K562 (cell line): Measurements from ENCODE around the gene PRPSAP2. TPM values are rescaled to one million over a fixed set of nuclear protein-coding genes. Genes with fewer than 3 reads are reported as not detected.

Source experiments
- ATAC-seq: fragments of 200-7000 bp; cut with Tn5 transposase; 3 replicates; pipeline ENCODE4 v1.9.1; 2020; ENCODE audit warnings: moderate library complexity
- BruUV-seq: library from RNA; stranded (reverse); fragments of 400-500 nt; replicated peaks from 2 replicates; lab custom pipeline; 2021; lab: Mats Ljungman, UMichigan
- CTCF ChIA-PET: fragments of 300-600 bp; formaldehyde crosslinking; extraction: SDS; loops from one replicate; lab custom pipeline; 2021; ENCODE audit warnings: low intra/inter-chr PET ratio; lab: Yijun Ruan, JAX
- POLR2A ChIA-PET: fragments of 300-600, 350-650 bp; sonication (Branson Sonifier 250); formaldehyde crosslinking; extraction: SDS; loops from one replicate; lab custom pipeline; 2021; ENCODE audit warnings: antibody characterized with exemption, inconsistent platforms; lab: Yijun Ruan, JAX
- DNase-seq, 4 experiments: peaks; one replicate each; pipeline versions ENCODE4 v3.0.0 to v3.0.0-alpha.2; 2011 to 2018; ENCODE audit warnings: low spot score in 3 of 4, mixed read lengths in 3 of 4; ENCODE audit errors: extremely low read depth in 1 of 4
- FAIRE-seq: peaks from 2 replicates; lab custom pipeline; 2011; peaks lifted over from hg19 to GRCh38; lab: Jason Lieb, UNC
- H2AFZ ChIP-seq: 2 replicates; pipeline ENCODE4 v1.6.0; 2011; ENCODE audit warnings: low read depth, low read length, control low read depth, inconsistent platforms
- H3K27ac ChIP-seq: fragments of 200-600 bp; 3 replicates; pipeline ENCODE4 v1.8.0; 2011; ENCODE audit warnings: low read depth, mild to moderate bottlenecking, control low read depth, inconsistent platforms, low read length, moderate library complexity, mixed read lengths; ENCODE audit errors: extremely low read depth
- H3K27me3 ChIP-seq, 2 experiments: fragments of 300-600 bp in 1 of 2; 2 replicates in 1 of 2; 3 replicates in 1 of 2; pipeline versions ENCODE4 v1.6.0 to v1.8.0; 2011; ENCODE audit warnings: inconsistent platforms in 2 of 2, low read length in 2 of 2, mild to moderate bottlenecking in 1 of 2, mixed read lengths in 1 of 2, moderate library complexity in 1 of 2; ENCODE audit not compliant: control insufficient read depth in 2 of 2, insufficient read depth in 2 of 2
- H3K36me3 ChIP-seq: fragments of 300-600 bp; 3 replicates; pipeline ENCODE4 v1.8.0; 2011; ENCODE audit warnings: mild to moderate bottlenecking, low read length, inconsistent platforms; ENCODE audit not compliant: control insufficient read depth, insufficient read depth
- H3K4me1 ChIP-seq, 2 experiments: fragments of 200-600 bp in 1 of 2; replicated peaks in 1 of 2; 2 replicates in 1 of 2; 3 replicates in 1 of 2; pipeline versions ENCODE4 v1.5.1 to v1.8.0; 2011; ENCODE audit warnings: inconsistent platforms in 2 of 2, low read length in 2 of 2, mild to moderate bottlenecking in 1 of 2, mixed read lengths in 1 of 2, moderate library complexity in 1 of 2; ENCODE audit not compliant: control insufficient read depth in 2 of 2, insufficient read depth in 2 of 2
- H3K4me2 ChIP-seq: 2 replicates; pipeline ENCODE4 v1.6.1; 2011; ENCODE audit warnings: low read length, control low read depth, inconsistent platforms, mixed read lengths; ENCODE audit not compliant: insufficient read depth
- H3K4me3 ChIP-seq: fragments of 200-600 bp; sonication (generic), shearing (Covaris generic); 2 replicates; pipeline ENCODE4 v1.5.1; 2016; ENCODE audit warnings: control low read depth, inconsistent platforms
- H3K79me2 ChIP-seq: fragments of 200-600 bp; 3 replicates; pipeline ENCODE4 v1.8.0; 2011; ENCODE audit warnings: low read length, inconsistent platforms; ENCODE audit not compliant: control insufficient read depth, insufficient read depth
- H3K9ac ChIP-seq, 2 experiments: 2 replicates each; pipeline versions ENCODE4 v1.6.0 to v1.6.1; 2011; ENCODE audit warnings: low read depth in 2 of 2, low read length in 2 of 2, control low read depth in 1 of 2, inconsistent platforms in 1 of 2, mild to moderate bottlenecking in 1 of 2, mixed read lengths in 1 of 2; ENCODE audit not compliant: insufficient read depth in 1 of 2
- H3K9me1 ChIP-seq: one replicate; pipeline ENCODE4 v1.6.0; 2011; ENCODE audit warnings: inconsistent platforms, mild to moderate bottlenecking, low read length, moderate library complexity; ENCODE audit not compliant: control insufficient read depth, insufficient read depth
- H3K9me3 ChIP-seq: replicated peaks from 2 replicates; pipeline ENCODE4 v1.5.1; 2011; ENCODE audit warnings: low read depth, low read length, inconsistent platforms; ENCODE audit not compliant: control insufficient read depth, insufficient read depth
- H4K20me1 ChIP-seq: replicated peaks from 2 replicates; pipeline ENCODE4 v1.6.1; 2011; ENCODE audit warnings: low read length, inconsistent platforms, mixed read lengths; ENCODE audit not compliant: control insufficient read depth, insufficient read depth
- E2F8 ChIP-seq: fragments of 450-650 bp; IDR thresholded peaks from 2 replicates; pipeline ENCODE4 v1.7.1; 2018; ENCODE audit warnings: mild to moderate bottlenecking, low read depth; ENCODE audit not compliant: partially characterized antibody
- FOXJ3 ChIP-seq: sonication (generic); formaldehyde crosslinking; IDR thresholded peaks from 2 replicates; pipeline ENCODE4 v1.4.0; 2020; ENCODE audit warnings: mild to moderate bottlenecking, missing genetic modification reagents
- WGBS: fragments of 100-300 bp; shearing (Covaris generic); methylation state at CpG from one replicate; pipeline ENCODE4 v1.1.6; 2016; ENCODE audit warnings: low coverage, mixed read lengths; ENCODE audit not compliant: insufficient coverage; ENCODE audit errors: missing lambda C conversion rate; 5-methylcytosine and 5-hydroxymethylcytosine counted together
- in situ Hi-C: fragments of 300-500 bp; cut with MboI; formaldehyde crosslinking; loops from 4 replicates; pipeline ENCODE4 v1.15.0; 2018; ENCODE audit warnings: inconsistent platforms, mixed read lengths
- intact Hi-C: fragments of 100-400 bp; cut with micrococcal nuclease; formaldehyde crosslinking; loops from 2 replicates; pipeline ENCODE4 v1.14.2; 2022
- polyA plus RNA-seq, 8 experiments: library from polyadenylated mRNA; depleted of rRNA in 4 of 8; stranded (reverse) in 5 of 8; unstranded in 3 of 8; fragments of >200 nt; fragmentation: Nextera tagmentation in 2 of 8; fragmentation: Illumina TruSeq in 1 of 8; extraction: Ambion mirVana in 2 of 8; extraction: Trizol in 1 of 8; gene quantifications; 2 replicates each; pipeline versions ENCODE4 v1.2.1 to v1.2.3, GENCODE V29; 2011 to 2014; ENCODE audit warnings: inconsistent platforms in 1 of 8, missing spikeins in 1 of 8
- total RNA-seq, 7 experiments: library from RNA; depleted of rRNA in 6 of 7; stranded (reverse); fragments of >200 nt in 6 of 7; fragmentation: Illumina TruSeq in 2 of 7; extraction: Trizol in 2 of 7; gene quantifications; 2 replicates each; pipeline versions ENCODE4 v1.2.1 to v1.2.3, GENCODE V29; 2011 to 2021; ENCODE audit warnings: low replicate concordance in 1 of 7

The PRPSAP2 gene
- total and polyA plus RNA-seq, 9 of the 15 experiments (the other 6 are each of a cell fraction or from before 2014, with no cell fraction given) = 15.5 to 56.7 (median 35.7) TPM

GRCh38 chr17:18956581-18956980, 98.7 kb downstream of the PRPSAP2 start:
- Histone ChIP-seq H3K9me3 (no peaks in the 10 kb centered on the region), H3K9ac (no peak overlapping the region), H3K4me2 (no peak overlapping the region), H4K20me1 (no peaks in the 10 kb centered on the region), H2AFZ (no peak overlapping the region), H3K4me3 (no peak overlapping the region), H3K27me3 (no peaks in the 10 kb centered on the region), H3K27ac (no peak overlapping the region), H3K79me2 (no peaks in the 10 kb centered on the region), H3K4me1 (peaks cover 0 to 26% of the 10 kb centered on the region in 2 experiments; a peak in 2 of 5 replicates), H3K36me3 (no peaks in the 10 kb centered on the region), H3K9me1 (no peaks in the 10 kb centered on the region)
- POLR2A ChIA-PET = no interaction called here
- DNase-seq (no peak), ATAC-seq (no peak), FAIRE-seq (no peak)
- CTCF ChIA-PET = no interaction called here
- intact Hi-C loops (loop anchor here (10.0 kb wide), 1 partner anchor 142 kb away; no protein-coding TSS in a partner anchor), in situ Hi-C loops (loop anchor here (10.0 kb wide), 1 partner anchor 188 kb away; no protein-coding TSS in a partner anchor)
- 46% methylated on average over 3 of the region's 3 CpGs for WGBS
- TF ChIP-seq FOXJ3 (CRISPR knock-in tag) (no peak), E2F8 (no peak)
- no TSS peak for BruUV-seq
